Keratinocyte (primary cell): ENCODE results near the gene PMEPA1.

ENCODE experiments used
- EZH2 ChIP-seq: IDR thresholded peaks from one replicate; pipeline ENCODE4 v1.6.1; 2012; ENCODE audit warnings: inconsistent platforms, mild to moderate bottlenecking, low read length, moderate library complexity
- TF ChIP-seq, protein P1 (sequence below), 3 experiments: IDR thresholded peaks in 1 of 3; conservative IDR thresholded peaks in 1 of 3; optimal IDR thresholded peaks in 1 of 3; 2 replicates in 2 of 3; 3 replicates in 1 of 3; pipeline versions ENCODE3 to v1.5.1; 2011; ENCODE audit warnings: low read length in 3 of 3, mild to moderate bottlenecking in 3 of 3, moderate library complexity in 2 of 3, control low read depth in 1 of 3, inconsistent platforms in 1 of 3; ENCODE audit not compliant: insufficient read depth in 2 of 3; ENCODE audit errors: extremely low read depth in 1 of 3

DNA sequence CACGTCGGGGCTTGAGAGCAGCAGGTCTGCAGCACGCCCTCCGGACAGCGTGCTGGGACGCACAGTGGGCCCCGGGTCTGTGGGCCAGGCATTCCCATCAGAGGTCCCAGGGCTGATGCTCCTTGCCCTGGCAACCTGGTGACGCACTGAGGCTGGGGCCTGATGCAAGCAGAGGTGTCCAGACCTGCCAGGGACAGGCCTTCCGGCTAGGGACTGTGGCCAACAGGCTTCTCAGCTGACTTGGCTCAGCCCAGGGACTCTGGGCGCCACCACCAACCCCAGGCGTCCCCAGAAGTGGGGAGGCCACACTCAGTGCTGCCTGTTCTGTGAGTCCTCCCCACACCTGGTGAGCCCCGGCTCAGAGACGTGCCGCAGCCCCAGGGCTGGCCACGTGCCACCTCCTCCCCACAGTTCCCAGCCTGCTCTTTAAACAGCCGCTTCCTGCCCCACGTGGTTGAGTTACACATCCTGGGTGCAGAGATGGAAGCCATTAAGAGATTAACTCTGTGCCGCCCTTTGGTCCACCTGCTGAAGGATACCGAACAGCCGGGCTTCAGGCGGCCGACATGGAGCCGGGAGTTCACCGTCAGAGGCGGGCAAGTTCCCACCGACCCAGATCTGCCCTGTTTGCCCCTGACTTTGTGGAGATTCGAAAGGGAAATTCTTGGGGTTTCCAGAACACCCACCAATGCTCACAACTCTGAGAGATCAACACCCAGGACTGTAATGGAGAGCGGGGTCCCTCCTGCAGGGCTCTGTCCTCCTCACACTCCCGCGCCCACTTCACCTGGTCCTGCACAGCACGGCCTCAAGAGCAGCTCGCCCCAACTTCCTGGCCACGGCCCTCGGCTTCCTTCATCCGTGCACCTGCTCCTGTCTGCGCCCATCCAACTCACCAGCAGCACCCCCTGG lies 52.0 kb downstream of the PMEPA1 start:
- TF ChIP-seq, protein P1, sequence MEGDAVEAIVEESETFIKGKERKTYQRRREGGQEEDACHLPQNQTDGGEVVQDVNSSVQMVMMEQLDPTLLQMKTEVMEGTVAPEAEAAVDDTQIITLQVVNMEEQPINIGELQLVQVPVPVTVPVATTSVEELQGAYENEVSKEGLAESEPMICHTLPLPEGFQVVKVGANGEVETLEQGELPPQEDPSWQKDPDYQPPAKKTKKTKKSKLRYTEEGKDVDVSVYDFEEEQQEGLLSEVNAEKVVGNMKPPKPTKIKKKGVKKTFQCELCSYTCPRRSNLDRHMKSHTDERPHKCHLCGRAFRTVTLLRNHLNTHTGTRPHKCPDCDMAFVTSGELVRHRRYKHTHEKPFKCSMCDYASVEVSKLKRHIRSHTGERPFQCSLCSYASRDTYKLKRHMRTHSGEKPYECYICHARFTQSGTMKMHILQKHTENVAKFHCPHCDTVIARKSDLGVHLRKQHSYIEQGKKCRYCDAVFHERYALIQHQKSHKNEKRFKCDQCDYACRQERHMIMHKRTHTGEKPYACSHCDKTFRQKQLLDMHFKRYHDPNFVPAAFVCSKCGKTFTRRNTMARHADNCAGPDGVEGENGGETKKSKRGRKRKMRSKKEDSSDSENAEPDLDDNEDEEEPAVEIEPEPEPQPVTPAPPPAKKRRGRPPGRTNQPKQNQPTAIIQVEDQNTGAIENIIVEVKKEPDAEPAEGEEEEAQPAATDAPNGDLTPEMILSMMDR (optimal IDR thresholded peaks at IDR 0.05 in 1 of 3, IDR thresholded peaks at IDR 0.05 in 1 of 3, conservative IDR thresholded peaks at IDR 0.05 in 1 of 3; ENCODE audit: extremely low read depth in 1 of 3, insufficient read depth in 2 of 3, low read length in 3 of 3) = no peak
- no peak for TF ChIP-seq EZH2
